GM13976 (cell line): ENCODE results near the gene MRPS14.
"Not testable (repeated sequence)": the region's sequence is repeated elsewhere in the genome, so short reads cannot be mapped to it uniquely, and the experiment has no call there.

Experiments used
- DNase-seq: peaks from one replicate; pipeline ENCODE4 v3.0.0; 2012; ENCODE audit warnings: low spot score
- CTCF ChIP-seq: IDR thresholded peaks from 2 replicates; pipeline ENCODE4 v1.5.1; 2012; ENCODE audit warnings: borderline replicate concordance, mild to moderate bottlenecking; ENCODE audit not compliant: insufficient read depth; ENCODE audit errors: extremely low read depth, missing control alignments, control extremely low read depth
- in situ Hi-C: fragments of 300-500 bp; cut with MboI; formaldehyde crosslinking; loops from one replicate; pipeline ENCODE4 v1.12.0; 2022; ENCODE audit warnings: low sequenced_read_pairs, mixed read lengths, inconsistent platforms; ENCODE audit not compliant: unreplicated experiment

Gene MRPS14

DNA sequence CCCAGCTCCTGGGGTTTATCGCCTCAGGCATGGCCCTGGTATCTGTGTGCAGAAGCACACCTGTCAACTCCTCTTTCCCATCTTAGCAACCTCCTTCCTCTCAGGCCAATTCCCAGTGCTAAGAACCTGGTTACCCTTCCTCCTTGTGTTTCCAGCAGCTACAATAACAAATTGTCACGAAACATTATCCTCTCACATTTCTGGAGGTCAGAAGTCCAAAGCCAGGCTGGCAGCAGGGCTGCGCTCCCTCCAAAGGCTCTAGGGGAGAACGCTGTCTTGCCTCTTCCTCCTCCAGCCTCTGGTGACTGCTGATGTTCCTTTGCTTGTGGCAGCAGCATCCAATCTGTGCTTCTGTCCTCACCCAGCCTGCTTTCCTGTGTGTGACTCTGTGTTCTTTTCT, 10.7 kb upstream of the MRPS14 start:
- TF ChIP-seq CTCF = no peak
- in situ Hi-C loops = loop anchor here (5.0 kb wide), 1 partner anchor 78 kb away; no protein-coding TSS in a partner anchor
- no peak for DNase-seq

DNA sequence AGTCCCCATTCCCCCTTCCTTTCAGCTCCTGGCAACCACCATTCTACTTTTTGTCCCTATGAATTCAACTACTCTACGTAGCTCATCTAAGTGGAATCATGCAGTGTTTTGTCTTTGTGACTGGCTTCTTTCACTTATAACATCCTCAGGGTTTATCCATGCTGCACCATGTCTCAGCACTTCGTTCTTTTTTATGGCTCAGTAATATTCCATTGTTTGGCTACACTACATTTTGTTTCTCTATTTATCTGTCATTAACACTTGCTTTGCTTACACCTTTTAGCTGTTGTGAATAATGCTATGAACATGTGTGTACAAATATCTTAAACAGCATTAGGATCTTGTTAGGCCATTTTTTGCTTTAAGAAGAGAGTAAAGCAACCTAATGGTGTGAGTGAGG, 1.5 kb upstream of the MRPS14 start:
- no peak for DNase-seq
- TF ChIP-seq CTCF = no peak
- in situ Hi-C loops = loop anchor here (10.0 kb wide), 1 partner anchor 300 kb away; no protein-coding TSS in a partner anchor

GRCh38 chr1:175023922-175024242, 657 bp upstream of the MRPS14 start:
- DNase-seq = not testable (repeated sequence)
- in situ Hi-C loops = loop anchor here (10.0 kb wide), 1 partner anchor 301 kb away; no protein-coding TSS in a partner anchor

GRCh38 chr1:175019524-175019923, 3.7 kb downstream of the MRPS14 start:
- no peak for DNase-seq
- no peak for TF ChIP-seq CTCF
- in situ Hi-C loops = no loop called here

DNA sequence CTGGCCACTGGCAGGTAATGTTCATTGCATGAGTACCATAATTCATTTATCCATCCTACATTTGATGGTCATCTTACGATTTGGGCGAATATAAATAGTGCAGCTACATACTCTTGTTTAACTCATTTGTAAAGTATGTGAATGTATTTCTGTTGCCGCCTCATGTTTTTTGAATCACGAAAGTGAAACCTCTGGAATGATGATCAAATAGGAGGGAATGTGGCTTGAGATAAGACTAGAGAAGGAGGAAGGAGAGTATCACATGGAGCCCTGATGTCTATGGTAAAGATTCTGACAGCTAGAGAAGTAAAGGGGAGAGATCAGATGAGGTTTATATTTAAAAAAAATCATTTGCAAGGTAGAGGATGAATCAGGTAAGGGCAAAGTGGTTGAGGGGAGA, 8.0 kb downstream of the MRPS14 start:
- in situ Hi-C loops = no loop called here
- no peak for DNase-seq
- no peak for TF ChIP-seq CTCF

- TF ChIP-seq CTCF = no peak
- in situ Hi-C loops = no loop called here
- no peak for DNase-seq
Observed at GRCh38 chr1:175013445-175013844, 9.8 kb downstream of the MRPS14 start.

DNA sequence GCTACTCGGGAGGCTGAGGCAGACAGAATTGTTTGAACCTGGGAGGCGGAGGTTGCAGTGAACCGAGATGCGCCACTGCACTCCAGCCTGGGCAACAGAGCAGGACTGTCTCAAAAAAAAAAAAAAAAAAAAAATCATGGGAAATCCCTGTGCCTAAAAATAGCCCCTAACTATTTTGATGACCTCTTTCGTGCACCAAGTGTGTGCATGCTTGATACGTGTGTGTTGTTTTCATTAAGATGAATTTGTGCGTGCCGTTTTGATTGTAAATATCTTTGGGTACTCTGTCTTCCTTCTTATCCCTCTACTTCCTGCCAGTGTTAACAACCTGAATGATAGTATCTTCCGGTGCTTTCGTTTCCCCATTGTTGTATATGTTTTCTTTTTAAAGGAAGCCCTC, 13.7 kb downstream of the MRPS14 start:
- TF ChIP-seq CTCF = no peak
- in situ Hi-C loops = no loop called here
- no peak for DNase-seq
